NCI-H146 treated with DMSO at 0.1 percent for 48 hours (cell line): Measurements from ENCODE around the gene BAHCC1.
"Not testable (repeated sequence)": the region's sequence is repeated elsewhere in the genome, so short reads cannot be mapped to it uniquely, and the experiment has no call there.

Experiments
- DNase-seq: peaks from one replicate; lab custom pipeline; 2025; ENCODE audit not compliant: unreplicated experiment; lab: John Stamatoyannopoulos, UW

Gene BAHCC1

GRCh38 chr17:81411305-81411704 is 16.0 kb downstream of the BAHCC1 start:
- no peak for DNase-seq

- DNase-seq: no peak
Measured at GRCh38 chr17:81412490-81413093, 17.3 kb downstream of the BAHCC1 start.

GRCh38 chr17:81413497-81414135 is 18.4 kb downstream of the BAHCC1 start:
- no peak for DNase-seq

- DNase-seq: no peak
Measured at GRCh38 chr17:81414756-81415516, 19.7 kb downstream of the BAHCC1 start.

- no peak for DNase-seq
Measured at GRCh38 chr17:81415681-81416080, 20.4 kb downstream of the BAHCC1 start.

GRCh38 chr17:81416612-81417011 is 21.4 kb downstream of the BAHCC1 start:
- no peak for DNase-seq

GRCh38 chr17:81417049-81417878 is 22.0 kb downstream of the BAHCC1 start:
- DNase-seq: no peak

GRCh38 chr17:81417879-81418709 is 22.8 kb downstream of the BAHCC1 start:
- no peak for DNase-seq

GRCh38 chr17:81418710-81419318 is 23.6 kb downstream of the BAHCC1 start:
- no peak for DNase-seq

GRCh38 chr17:81419319-81419885 is 24.1 kb downstream of the BAHCC1 start:
- peak; percentile 67 for DNase-seq

GRCh38 chr17:81419886-81420768 is 24.9 kb downstream of the BAHCC1 start:
- DNase-seq: no peak

GRCh38 chr17:81420769-81421462 is 25.7 kb downstream of the BAHCC1 start:
- no peak for DNase-seq

GRCh38 chr17:81422776-81423697 is 27.8 kb downstream of the BAHCC1 start:
- no peak for DNase-seq

GRCh38 chr17:81423698-81424071 is 28.4 kb downstream of the BAHCC1 start:
- no peak for DNase-seq

GRCh38 chr17:81424151-81425017 is 29.1 kb downstream of the BAHCC1 start:
- no peak for DNase-seq

- not testable (repeated sequence) for DNase-seq
Measured at GRCh38 chr17:81425041-81425440, 29.8 kb downstream of the BAHCC1 start.
